HG02884 (cell line): ENCODE measurements around the gene STK39.

Experiments used
- ATAC-seq: cut with Tn5 transposase; IDR thresholded peaks from one replicate; pipeline ENCODE4 v1.9.1; 2021; ENCODE audit warnings: mild to moderate bottlenecking, moderate library complexity; ENCODE audit not compliant: unreplicated experiment

The STK39 gene

GRCh38 chr2:168165985-168166901, 81.2 kb downstream of the STK39 start:
- ATAC-seq, result no peak

GRCh38 chr2:168165397-168165796, 82.0 kb downstream of the STK39 start:
- ATAC-seq, result no peak

GRCh38 chr2:168160897-168161296, 86.5 kb downstream of the STK39 start:
- ATAC-seq, result no peak

GRCh38 chr2:168159754-168160585, 87.4 kb downstream of the STK39 start:
- ATAC-seq, result no peak

- no peak for ATAC-seq
Measured at GRCh38 chr2:168158586-168158985, 88.8 kb downstream of the STK39 start.

GRCh38 chr2:168157926-168158325, 89.5 kb downstream of the STK39 start:
- no peak for ATAC-seq

- no peak for ATAC-seq
Measured at GRCh38 chr2:168157070-168157469, 90.3 kb downstream of the STK39 start.

GRCh38 chr2:168156661-168157060, 90.7 kb downstream of the STK39 start:
- no peak for ATAC-seq

GRCh38 chr2:168155680-168156079, 91.7 kb downstream of the STK39 start:
- ATAC-seq, result no peak

GRCh38 chr2:168155046-168155445, 92.3 kb downstream of the STK39 start:
- no peak for ATAC-seq

- no peak for ATAC-seq
Measured at GRCh38 chr2:168152902-168153530, 94.4 kb downstream of the STK39 start.

GRCh38 chr2:168149986-168150385, 97.4 kb downstream of the STK39 start:
- no peak for ATAC-seq

- no peak for ATAC-seq
Measured at GRCh38 chr2:168149150-168149974, 98.0 kb downstream of the STK39 start.

- no peak for ATAC-seq
Measured at GRCh38 chr2:168147830-168148794, 99.3 kb downstream of the STK39 start.

GRCh38 chr2:168146892-168147810, 100.2 kb downstream of the STK39 start:
- ATAC-seq, result no peak

- no peak for ATAC-seq
Measured at GRCh38 chr2:168145426-168146310, 101.7 kb downstream of the STK39 start.

- no peak for ATAC-seq
Measured at GRCh38 chr2:168145011-168145410, 102.4 kb downstream of the STK39 start.
